Heart right ventricle (tissue), 16 donors: Measurements from ENCODE around the gene CDK2AP2. TPM values are rescaled to one million over a fixed set of nuclear protein-coding genes. Genes with fewer than 3 reads are reported as not detected.

Experiments used
- ATAC-seq, 8 donors: fragments of 200-7000 bp; cut with Tn5 transposase; one replicate each; pipeline ENCODE4 v1.9.1; 2020; ENCODE audit warnings: mild to moderate bottlenecking in 8 of 8, moderate library complexity in 8 of 8, moderate number of reproducible peaks in 1 of 8
- DNase-seq, 2 donors: peaks; one replicate each; pipeline ENCODE4 v3.0.0-alpha.2; 2020
- H3K27ac ChIP-seq, 10 donors: fragments of 200-600 bp; sonication (generic) in 2 of 10; one replicate each; pipeline versions ENCODE4 v1.5.0 to v1.8.0; 2020 to 2022; ENCODE audit warnings: mild to moderate bottlenecking in 3 of 10
- H3K27me3 ChIP-seq, 7 donors: fragments of 200-600 bp; one replicate each; pipeline ENCODE4 v1.8.0; 2021 to 2022; ENCODE audit warnings: mild to moderate bottlenecking in 2 of 7
- H3K36me3 ChIP-seq, 9 donors: fragments of 200-600 bp; sonication (generic) in 1 of 9; one replicate each; pipeline versions ENCODE4 v1.5.0 to v1.8.0; 2020 to 2022; ENCODE audit warnings: mild to moderate bottlenecking in 2 of 9
- H3K4me1 ChIP-seq, 9 donors: fragments of 200-600 bp; sonication (generic) in 1 of 9; one replicate each; pipeline versions ENCODE4 v1.5.0 to v1.8.0; 2020 to 2022; ENCODE audit warnings: mild to moderate bottlenecking in 4 of 9
- H3K4me3 ChIP-seq, 10 donors: fragments of 200-600 bp; sonication (generic) in 2 of 10; one replicate each; pipeline versions ENCODE4 v1.5.0 to v1.8.0; 2020 to 2022; ENCODE audit warnings: mild to moderate bottlenecking in 7 of 10, moderate library complexity in 2 of 10
- H3K9me3 ChIP-seq, 11 donors: fragments of 200-600 bp in 10 of 11; sonication (generic) in 2 of 11; one replicate each; pipeline versions ENCODE4 v1.5.0 to v1.8.0; 2013 to 2022; ENCODE audit warnings: mild to moderate bottlenecking in 2 of 11, control low read depth in 1 of 11, moderate library complexity in 1 of 11
- CTCF ChIP-seq, 9 donors: fragments of 200-600 bp; sonication (generic) in 2 of 9; IDR thresholded peaks; one replicate each; pipeline versions ENCODE4 v1.5.0 to v1.8.0; 2021 to 2022; ENCODE audit warnings: antibody characterized with exemption in 9 of 9, mild to moderate bottlenecking in 5 of 9, moderate library complexity in 1 of 9
- WGBS, 2 donors: extraction: QIAGEN DNeasy Blood & Tissue Kit; methylation state at CpG; one replicate each; pipeline ENCODE4 v1.1.7; 2013; ENCODE audit warnings: inconsistent platforms in 1 of 2; 5-methylcytosine and 5-hydroxymethylcytosine counted together
- intact Hi-C, 10 donors: fragments of 100-400 bp; cut with DNase I; formaldehyde crosslinking; loops; one replicate each; pipeline versions ENCODE4 v1.11.1 to v1.14.2; 2022
- polyA plus RNA-seq, 2 donors: library from polyadenylated mRNA; stranded (reverse); fragments of 200-250 nt; gene quantifications; one replicate each; pipeline ENCODE4 v1.2.3, GENCODE V29; 2013
- total RNA-seq, 10 donors: library from RNA; stranded (reverse); fragmentation: NEBNext Ultra II Directional in 3 of 10; extraction: Animal tissue kit (Norgen Biotek cat#: 25700) in 3 of 10; gene quantifications; one replicate each; pipeline versions ENCODE4 v1.2.1 to v1.2.4, GENCODE V29; 2021 to 2023
- donor health status: Arrhythmogenic right ventricular cardiomyopathy.
- donor health status: ischemic (EF 13 %, LVEDD 7.1; RV severe dilation, severe dysfunction).
- donor health status: healthy with polysubstance abuse.
- donor health status: DM: no; HTN: yes; CAD: no.
- donor health status: DM: no; HTN: no; CAD: no.
- donor health status: ischemic (EF 25% LVEDD 6.9; RV normal size, moderate dysfunction).
- donor health status: ischemic (EF 25% LVEDD 5.7; RV mildly dilated, moderate dysfunction).
- donor health status: healthy.
- donor health status: DM: yes; HTN: yes; CAD: no.
- donor health status: Ischemic cardiomyopathy.
- donor health status: ischemic (EF 35%, LVEDD 5.7; RV mildly dilated, moderate dysfunction).
- donor health status: nonischemic (EF 11% LVEDD 7.7; RV severe dilation, severe dysfunction).
- donor health status: DM: yes; HTN: yes; CAD: no.
- donor health status: PGD.
- donor health status: ischemic (EF 29% LVEDD 5.4; RV normal size, mild dysfunction).
- donor health status: nonischemic (EF 23%, LVEDD 6.1; RV moderate dilation, normal function).

Gene CDK2AP2
- total and polyA plus RNA-seq, 12 donors: 29.3 to 602 (median 57.2) TPM

- WGBS, 2 donors: 14 to 17% methylated on average over 46 to 56 of the region's 56 CpGs
- ATAC-seq: peak; percentile 69 to 82 (median 78)
- Histone ChIP-seq H3K4me3 (peak overlapping the region; percentile 19 to 68 (median 64)), H3K9me3 (no peaks in the 10 kb centered on the region), H3K27ac (peak overlapping the region; percentile 78 to 94 (median 90)), H3K36me3 (peaks cover 0 to 6% (median 0%) of the 10 kb centered on the region in 9 donors), H3K4me1 (peaks cover 8 to 54% (median 27%) of the 10 kb centered on the region in 9 donors), H3K27me3 (no peaks in the 10 kb centered on the region)
- DNase-seq: peak; percentile 88 to 89
- TF ChIP-seq CTCF (IDR thresholded peaks at IDR 0.05): no peak
- intact Hi-C loops: loop anchor here in 8 of 10 donors (5.0 kb wide), 6 partner anchors 37 to 1477 kb away; partner anchors contain the start of genes PPP1CA (in 6 of the 8), TBC1D10C (in 6 of the 8), RPS6KB2 (in 2 of the 8) and CDK2AP2 (in 1 of the 8)
Observed at GRCh38 chr11:67464411-67465188, 43.4 kb downstream of the CDK2AP2 start.

- Histone ChIP-seq H3K27me3 (no peaks in the 10 kb centered on the region), H3K36me3 (peaks cover 0 to 6% (median 0%) of the 10 kb centered on the region in 9 donors), H3K27ac (peak overlapping the region; percentile 78 to 94 (median 90)), H3K4me3 (peak overlapping the region; percentile 19 to 68 (median 64)), H3K4me1 (peaks cover 8 to 50% (median 26%) of the 10 kb centered on the region in 9 donors), H3K9me3 (no peaks in the 10 kb centered on the region)
- intact Hi-C loops: loop anchor here in 1 of 10 donors (5.0 kb wide), 1 partner anchor 1477 kb away; no protein-coding TSS in a partner anchor
- no peak for TF ChIP-seq CTCF (IDR thresholded peaks at IDR 0.05)
- 75 to 86% methylated on average over 20 of the region's 20 CpGs for WGBS, 2 donors
- peak; percentile 34 to 51 for DNase-seq
- peak; percentile 5 to 39 (median 24) for ATAC-seq
Observed at GRCh38 chr11:67463680-67464410, 44.1 kb downstream of the CDK2AP2 start.

GRCh38 chr11:67463186-67463585 lies 44.8 kb downstream of the CDK2AP2 start:
- Histone ChIP-seq H3K4me3 (no peak overlapping the region), H3K9me3 (no peaks in the 10 kb centered on the region), H3K36me3 (peaks cover 0 to 6% (median 0%) of the 10 kb centered on the region in 9 donors), H3K27ac (peak overlapping the region in 3 of 10 donors; percentile 92 to 94 (median 94)), H3K27me3 (no peaks in the 10 kb centered on the region), H3K4me1 (peaks cover 7 to 44% (median 20%) of the 10 kb centered on the region in 9 donors)
- no peak for ATAC-seq
- intact Hi-C loops: loop anchor here in 1 of 10 donors (5.0 kb wide), 1 partner anchor 1476 kb away; no protein-coding TSS in a partner anchor
- TF ChIP-seq CTCF (IDR thresholded peaks at IDR 0.05): no peak
- WGBS, 2 donors: 83 to 92% methylated on average over 10 of the region's 10 CpGs
- DNase-seq: no peak

GRCh38 chr11:67458266-67458665 lies 49.7 kb downstream of the CDK2AP2 start:
- no peak for ATAC-seq
- H3K27ac ChIP-seq: no peak overlapping the region
- H3K27me3 ChIP-seq: no peaks in the 10 kb centered on the region
- H3K9me3 ChIP-seq: no peaks in the 10 kb centered on the region
- DNase-seq: no peak
- H3K4me3 ChIP-seq: no peak overlapping the region
- peaks cover 0 to 3% (median 0%) of the 10 kb centered on the region in 9 donors for H3K4me1 ChIP-seq
- WGBS, 2 donors: 90 to 93% methylated on average over 19 of the region's 19 CpGs
- no peaks in the 10 kb centered on the region for H3K36me3 ChIP-seq
- no peak for TF ChIP-seq CTCF (IDR thresholded peaks at IDR 0.05)
- intact Hi-C loops: no loop called here
